Measurements from ENCODE around the gene CCDC141.
"Not testable (repeated sequence)": the region's sequence is repeated elsewhere in the genome, so short reads cannot be mapped to it uniquely, and the experiment has no call there.

CCDC141 gene

GRCh38 chr2:179049203-179049545 is 763 bp downstream of the CCDC141 start:
- Histone ChIP-seq H3F3A (ENCODE audit: control insufficient read depth, insufficient read depth) (no peaks in the 10 kb centered on the region; the same call in 1 of the 2 replicates), H3K36me3 (ENCODE audit: control insufficient read depth, low read length) (peaks cover 18% of the 10 kb centered on the region), H3K9me3 (ENCODE audit: control insufficient read depth, insufficient read depth, low read length) (peaks cover 7% of the 10 kb centered on the region; the same call in 1 of the 2 replicates), H3K4me1 (ENCODE audit: control insufficient read depth, low read length) (peaks cover 63% of the 10 kb centered on the region), H3K4me2 (ENCODE audit: low read length) (peak overlapping the region; percentile 88), H3K4me3 (ENCODE audit: low read length) (peak overlapping the region; percentile 77), H3K9me2 (replicated peaks; ENCODE audit: control insufficient read depth, low read length) (no peaks in the 10 kb centered on the region), H3K79me2 (ENCODE audit: control insufficient read depth, low read length) (no peaks in the 10 kb centered on the region), H4K20me1 (ENCODE audit: control insufficient read depth, insufficient read depth, low read depth, low read length) (no peaks in the 10 kb centered on the region), H3K27ac (ENCODE audit: low read depth, low read length) (peak overlapping the region; percentile 75), H3K27me3 (ENCODE audit: control insufficient read depth, low read length) (no peaks in the 10 kb centered on the region)
- no peak for TF ChIP-seq EZH2phosphoT487 (IDR thresholded peaks at IDR 0.05; ENCODE audit: borderline replicate concordance, low read length)
- no peak for TF ChIP-seq CTCF (IDR thresholded peaks at IDR 0.05; ENCODE audit: low read depth, low read length, poor library complexity, severe bottlenecking)

- peaks cover 7% of the 10 kb centered on the region; the same call in 1 of the 2 replicates for H3K9me3 ChIP-seq (ENCODE audit: control insufficient read depth, insufficient read depth, low read length)
- H3K4me1 ChIP-seq (ENCODE audit: control insufficient read depth, low read length), result peaks cover 73% of the 10 kb centered on the region
- no peaks in the 10 kb centered on the region; the same call in 1 of the 2 replicates for H3F3A ChIP-seq (ENCODE audit: control insufficient read depth, insufficient read depth)
- peak overlapping the region; percentile 75 for H3K27ac ChIP-seq (ENCODE audit: low read depth, low read length)
- H3K4me2 ChIP-seq (ENCODE audit: low read length), result peak overlapping the region; percentile 88
- H3K79me2 ChIP-seq (ENCODE audit: control insufficient read depth, low read length), result no peaks in the 10 kb centered on the region
- H3K36me3 ChIP-seq (ENCODE audit: control insufficient read depth, low read length), result peaks cover 18% of the 10 kb centered on the region
- H3K4me3 ChIP-seq (ENCODE audit: low read length), result peak overlapping the region; percentile 77
- TF ChIP-seq EZH2phosphoT487 (IDR thresholded peaks at IDR 0.05; ENCODE audit: borderline replicate concordance, low read length), result no peak
- no peak for TF ChIP-seq CTCF (IDR thresholded peaks at IDR 0.05; ENCODE audit: low read depth, low read length, poor library complexity, severe bottlenecking)
- no peaks in the 10 kb centered on the region for H3K9me2 ChIP-seq (replicated peaks; ENCODE audit: control insufficient read depth, low read length)
- no peaks in the 10 kb centered on the region for H4K20me1 ChIP-seq (ENCODE audit: control insufficient read depth, insufficient read depth, low read depth, low read length)
- H3K27me3 ChIP-seq (ENCODE audit: control insufficient read depth, low read length), result no peaks in the 10 kb centered on the region
Measured at GRCh38 chr2:179048099-179048498, 1.8 kb downstream of the CCDC141 start.

- Histone ChIP-seq H3K27ac (ENCODE audit: low read depth, low read length) (peak overlapping the region; percentile 16), H3K4me1 (ENCODE audit: control insufficient read depth, low read length) (peaks cover 65% of the 10 kb centered on the region), H3K4me2 (ENCODE audit: low read length) (peak overlapping the region; percentile 5; the same call in 1 of the 2 replicates), H3K36me3 (ENCODE audit: control insufficient read depth, low read length) (peaks cover 18% of the 10 kb centered on the region)
- H3K79me2 ChIP-seq (ENCODE audit: control insufficient read depth, low read length); H3F3A ChIP-seq (ENCODE audit: control insufficient read depth, insufficient read depth); H3K4me3 ChIP-seq (ENCODE audit: low read length); H3K9me3 ChIP-seq (ENCODE audit: control insufficient read depth, insufficient read depth, low read length); H3K9me2 ChIP-seq (replicated peaks; ENCODE audit: control insufficient read depth, low read length); H4K20me1 ChIP-seq (ENCODE audit: control insufficient read depth, insufficient read depth, low read depth, low read length); H3K27me3 ChIP-seq (ENCODE audit: control insufficient read depth, low read length): not testable (repeated sequence)
Measured at GRCh38 chr2:179045602-179046001, 4.3 kb downstream of the CCDC141 start.

GRCh38 chr2:179044500-179044899 is 5.4 kb downstream of the CCDC141 start:
- Histone ChIP-seq H3K27me3 (ENCODE audit: control insufficient read depth, low read length) (no peaks in the 10 kb centered on the region), H3K9me2 (replicated peaks; ENCODE audit: control insufficient read depth, low read length) (no peaks in the 10 kb centered on the region), H3K4me2 (ENCODE audit: low read length) (peak overlapping the region; percentile 66), H3K9me3 (ENCODE audit: control insufficient read depth, insufficient read depth, low read length) (peaks cover 7% of the 10 kb centered on the region; the same call in 1 of the 2 replicates), H3K4me3 (ENCODE audit: low read length) (peak overlapping the region; percentile 56), H3K27ac (ENCODE audit: low read depth, low read length) (peak overlapping the region; percentile 37), H3F3A (ENCODE audit: control insufficient read depth, insufficient read depth) (no peaks in the 10 kb centered on the region; the same call in 1 of the 2 replicates), H3K79me2 (ENCODE audit: control insufficient read depth, low read length) (no peaks in the 10 kb centered on the region), H3K36me3 (ENCODE audit: control insufficient read depth, low read length) (peaks cover 18% of the 10 kb centered on the region), H4K20me1 (ENCODE audit: control insufficient read depth, insufficient read depth, low read depth, low read length) (no peaks in the 10 kb centered on the region), H3K4me1 (ENCODE audit: control insufficient read depth, low read length) (peaks cover 55% of the 10 kb centered on the region)
- TF ChIP-seq CTCF (IDR thresholded peaks at IDR 0.05; ENCODE audit: low read depth, low read length, poor library complexity, severe bottlenecking) (no peak), EZH2phosphoT487 (IDR thresholded peaks at IDR 0.05; ENCODE audit: borderline replicate concordance, low read length) (no peak)
